C4-2B (cell line): ENCODE results near the gene SH3BGRL3.
"Not testable (repeated sequence)": the region's sequence is repeated elsewhere in the genome, so short reads cannot be mapped to it uniquely, and the experiment has no call there.

Source experiments
- H3K27ac ChIP-seq: fragments of 450-650 bp; 2 replicates; pipeline ENCODE4 v1.5.1; 2017
- CTCF ChIP-seq: fragments of 450-650 bp; conservative IDR thresholded peaks from 2 replicates; pipeline ENCODE4 v1.5.1; 2017; ENCODE audit warnings: mild to moderate bottlenecking
- ZFX ChIP-seq: fragments of 450-650 bp; IDR thresholded peaks from 2 replicates; pipeline ENCODE4 v1.6.1; 2017

Gene SH3BGRL3

DNA sequence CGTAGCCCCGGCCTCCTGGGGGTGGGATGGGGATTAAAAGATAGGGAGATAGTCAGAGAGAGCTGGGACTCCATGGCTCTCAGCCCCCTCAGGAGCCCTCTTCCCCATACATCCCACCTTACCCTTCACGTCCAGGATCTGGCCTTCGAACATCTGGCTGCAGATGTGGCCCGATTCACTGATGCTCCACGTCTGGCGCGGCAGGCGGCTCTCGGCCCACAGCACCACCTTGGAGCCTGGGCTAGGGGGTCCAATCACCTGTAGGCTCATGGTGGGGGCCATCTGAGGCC is 42.1 kb downstream of the SH3BGRL3 start:
- H3K27ac ChIP-seq = no peak overlapping the region
- TF ChIP-seq ZFX (no peak), CTCF (no peak)

GRCh38 chr1:26323382-26323781 is 43.5 kb downstream of the SH3BGRL3 start:
- H3K27ac ChIP-seq = no peak overlapping the region
- TF ChIP-seq CTCF = no peak
- TF ChIP-seq ZFX = no peak

- no peak overlapping the region for H3K27ac ChIP-seq
- TF ChIP-seq CTCF = no peak
- no peak for TF ChIP-seq ZFX
These were observed 44.7 kb downstream of the SH3BGRL3 start for GRCh38 chr1:26324550-26324949.

DNA sequence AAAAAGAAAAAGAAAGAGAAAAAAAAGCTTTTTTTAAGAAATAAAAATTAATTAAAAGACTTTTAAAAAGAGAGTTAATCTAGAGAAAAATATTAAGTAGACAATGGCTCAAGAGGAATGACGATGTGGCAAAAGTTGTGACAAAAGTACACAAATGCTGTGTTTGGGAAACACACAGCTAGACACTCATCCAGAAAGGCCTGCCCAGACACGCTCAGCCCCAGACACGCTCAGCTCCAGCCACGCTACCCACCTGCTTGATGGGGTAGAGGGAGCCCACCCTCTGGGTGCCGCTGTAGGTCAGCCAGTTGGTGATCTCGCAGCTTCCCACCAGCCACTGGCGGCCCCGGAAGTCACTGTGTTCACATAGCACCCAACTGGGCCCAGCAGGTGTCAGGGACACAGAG is 48.1 kb downstream of the SH3BGRL3 start:
- no peak overlapping the region for H3K27ac ChIP-seq
- TF ChIP-seq ZFX = no peak
- no peak for TF ChIP-seq CTCF

DNA sequence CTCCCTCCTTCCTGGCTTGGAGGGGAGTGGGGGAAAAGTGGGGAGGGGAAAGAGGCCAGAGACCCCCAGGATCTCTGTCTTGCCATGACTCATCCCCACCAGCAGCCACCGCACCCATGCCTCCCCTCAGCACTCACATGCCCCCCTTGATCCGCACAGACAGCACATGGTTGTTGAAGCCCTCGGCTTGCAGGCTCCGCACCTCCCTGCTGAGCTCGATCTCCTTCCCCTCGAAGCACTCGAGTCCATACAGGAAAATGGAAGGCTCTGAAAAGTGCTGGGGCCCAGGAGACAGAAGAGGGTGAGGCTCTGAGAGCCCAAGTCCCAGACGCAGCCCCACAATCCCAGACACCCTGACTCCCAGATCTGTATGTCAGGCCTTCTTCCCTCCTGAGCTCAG is 48.7 kb downstream of the SH3BGRL3 start:
- TF ChIP-seq CTCF (no peak), ZFX (no peak)
- no peak overlapping the region for H3K27ac ChIP-seq

DNA sequence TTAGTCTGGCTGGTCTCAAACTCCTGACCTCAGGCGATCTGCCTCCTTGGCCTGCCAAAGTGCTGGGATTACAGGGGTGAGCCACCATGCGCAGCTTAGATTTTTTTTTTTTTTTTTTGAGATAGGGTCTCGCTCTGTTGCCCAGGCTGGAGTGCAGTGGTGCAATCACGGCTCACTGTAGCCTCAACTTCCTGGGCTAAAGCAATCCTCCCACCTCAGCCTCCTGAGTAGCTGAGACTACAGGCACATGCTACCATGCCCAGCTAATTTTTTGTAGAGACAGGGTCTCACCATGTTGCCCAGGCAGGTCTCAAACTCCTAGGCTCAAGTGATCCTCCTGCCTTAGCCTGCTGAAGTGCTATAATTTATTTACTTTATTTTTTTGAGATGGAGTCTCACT is 49.5 kb downstream of the SH3BGRL3 start:
- H3K27ac ChIP-seq = not testable (repeated sequence)

GRCh38 chr1:26330276-26330675 is 50.4 kb downstream of the SH3BGRL3 start:
- H3K27ac ChIP-seq = no peak overlapping the region
- no peak for TF ChIP-seq ZFX
